ENCODE data around the gene CFAP90.
A peak's percentile ranks its signal among the peaks of the same experiment; 100 is the strongest.

The CFAP90 gene

GRCh38 chr5:7823594-7823993 is 27.3 kb downstream of the CFAP90 start:
- no peak for DNase-seq (ENCODE audit: low read depth in 2 of 2, low spot score in 1 of 2)

GRCh38 chr5:7822449-7822848 is 28.5 kb downstream of the CFAP90 start:
- DNase-seq (ENCODE audit: low read depth in 2 of 2, low spot score in 1 of 2), result no peak

GRCh38 chr5:7816535-7816901 is 34.4 kb downstream of the CFAP90 start:
- no peak for DNase-seq (ENCODE audit: low read depth in 2 of 2, low spot score in 1 of 2)

GRCh38 chr5:7815892-7816534 is 34.9 kb downstream of the CFAP90 start:
- peak; percentile 12 to 19 for DNase-seq (ENCODE audit: low read depth in 2 of 2, low spot score in 1 of 2)

- no peak for DNase-seq (ENCODE audit: low read depth in 2 of 2, low spot score in 1 of 2)
Observed at GRCh38 chr5:7814816-7815215, 36.1 kb downstream of the CFAP90 start.

GRCh38 chr5:7813576-7813975 is 37.4 kb downstream of the CFAP90 start:
- DNase-seq (ENCODE audit: low read depth in 2 of 2, low spot score in 1 of 2), result no peak

- DNase-seq (ENCODE audit: low read depth in 2 of 2, low spot score in 1 of 2), result no peak
Observed at GRCh38 chr5:7813007-7813406, 37.9 kb downstream of the CFAP90 start.

GRCh38 chr5:7811715-7812114 is 39.2 kb downstream of the CFAP90 start:
- no peak for DNase-seq (ENCODE audit: low read depth in 2 of 2, low spot score in 1 of 2)

- no peak for DNase-seq (ENCODE audit: low read depth in 2 of 2, low spot score in 1 of 2)
Observed at GRCh38 chr5:7808998-7809397, 41.9 kb downstream of the CFAP90 start.

- DNase-seq (ENCODE audit: low read depth in 2 of 2, low spot score in 1 of 2), result no peak
Observed at GRCh38 chr5:7805379-7805778, 45.6 kb downstream of the CFAP90 start.

GRCh38 chr5:7803937-7804336 is 47.0 kb downstream of the CFAP90 start:
- DNase-seq (ENCODE audit: low read depth in 2 of 2, low spot score in 1 of 2), result no peak

- DNase-seq (ENCODE audit: low read depth in 2 of 2, low spot score in 1 of 2), result no peak
Observed at GRCh38 chr5:7802855-7803254, 48.1 kb downstream of the CFAP90 start.

- DNase-seq (ENCODE audit: low read depth in 2 of 2, low spot score in 1 of 2), result no peak
Observed at GRCh38 chr5:7801891-7802614, 48.9 kb downstream of the CFAP90 start.

- DNase-seq (ENCODE audit: low read depth in 2 of 2, low spot score in 1 of 2), result no peak
Observed at GRCh38 chr5:7795306-7795705, 55.6 kb downstream of the CFAP90 start.

- no peak for DNase-seq (ENCODE audit: low read depth in 2 of 2, low spot score in 1 of 2)
Observed at GRCh38 chr5:7794823-7795222, 56.1 kb downstream of the CFAP90 start.

GRCh38 chr5:7794311-7794710 is 56.6 kb downstream of the CFAP90 start:
- DNase-seq (ENCODE audit: low read depth in 2 of 2, low spot score in 1 of 2), result no peak

- DNase-seq (ENCODE audit: low read depth in 2 of 2, low spot score in 1 of 2), result no peak
Observed at GRCh38 chr5:7793895-7794294, 57.0 kb downstream of the CFAP90 start.

- DNase-seq (ENCODE audit: low read depth in 2 of 2, low spot score in 1 of 2), result no peak
Observed at GRCh38 chr5:7789567-7789966, 61.4 kb downstream of the CFAP90 start.

- no peak for DNase-seq (ENCODE audit: low read depth in 2 of 2, low spot score in 1 of 2)
Observed at GRCh38 chr5:7787770-7788169, 63.2 kb downstream of the CFAP90 start.

- DNase-seq (ENCODE audit: low read depth in 2 of 2, low spot score in 1 of 2), result no peak
Observed at GRCh38 chr5:7784683-7785380, 66.1 kb downstream of the CFAP90 start.

GRCh38 chr5:7781899-7782298 is 69.0 kb downstream of the CFAP90 start:
- DNase-seq (ENCODE audit: low read depth in 2 of 2, low spot score in 1 of 2), result no peak
